Testis (tissue), 5 donors: ENCODE data around the gene NPIPB4. TPM values are rescaled to one million over a fixed set of nuclear protein-coding genes. Genes with fewer than 3 reads are reported as not detected.
"Not testable (repeated sequence)": the region's sequence is repeated elsewhere in the genome, so short reads cannot be mapped to it uniquely, and the experiment has no call there.

Experiments used
- DNase-seq: peaks from one replicate; pipeline ENCODE4 v3.0.0-alpha.2; 2019
- H3K27ac ChIP-seq, 2 donors: fragments of 200-600 bp; sonication (generic); one replicate each; pipeline ENCODE4 v1.5.1; 2019
- H3K27me3 ChIP-seq: fragments of 200-600 bp; sonication (generic); one replicate; pipeline ENCODE4 v1.5.1; 2019
- H3K36me3 ChIP-seq: fragments of 200-600 bp; sonication (generic); one replicate; pipeline ENCODE4 v1.5.1; 2017; ENCODE audit warnings: low read depth; ENCODE audit errors: missing control alignments
- H3K4me1 ChIP-seq: fragments of 200-600 bp; sonication (generic); one replicate; pipeline ENCODE4 v1.5.1; 2019
- H3K4me3 ChIP-seq, 2 donors: fragments of 200-600 bp; sonication (generic); one replicate each; pipeline ENCODE4 v1.5.1; 2017 to 2019
- H3K9me3 ChIP-seq: fragments of 200-600 bp; sonication (generic); one replicate; pipeline ENCODE4 v1.5.1; 2017
- WGBS, 2 donors: methylation state at CpG; one replicate each; pipeline ENCODE4 v1.1.5; 2018; 5-methylcytosine and 5-hydroxymethylcytosine counted together
- intact Hi-C: fragments of 100-400 bp; cut with DNase I; formaldehyde crosslinking; loops from one replicate; pipeline ENCODE4 v1.15.1; 2023; ENCODE audit warnings: low total_unique reads
- long read RNA-seq, 2 donors: transcript quantifications; one replicate each; lab custom pipeline, GENCODE V29; 2026
- polyA plus RNA-seq: library from polyadenylated mRNA; stranded (reverse); fragments of 350-450 nt; fragmentation: Illumina TruSeq; extraction: RNeasy Lipid Tissue Mini Kit (QIAGEN cat#74804); gene quantifications from one replicate; pipeline ENCODE4 v1.2.3, GENCODE V29; 2014; ENCODE audit warnings: low read depth, low replicate concordance; ENCODE audit not compliant: insufficient read depth
- total RNA-seq, 2 donors: library from RNA; depleted of rRNA; stranded (reverse); fragments of >200 nt; gene quantifications; one replicate each; pipeline ENCODE4 v1.2.3, GENCODE V29; 2016

The NPIPB4 gene
- total RNA-seq, result 100 to 1,000 TPM; 160 to 179 TPM
- polyA plus RNA-seq, result 73.0 TPM
- long read RNA-seq, donor 1, partial matches to known transcripts, result 0 of 1 reads
- long read RNA-seq, donor 1, other reads (novel, unspliced or antisense), result 0 of 1 reads
- long read RNA-seq, donor 2, partial matches to known transcripts, result 0 of 1 reads
- long read RNA-seq, donor 2, other reads (novel, unspliced or antisense), result 0 of 1 reads

DNA sequence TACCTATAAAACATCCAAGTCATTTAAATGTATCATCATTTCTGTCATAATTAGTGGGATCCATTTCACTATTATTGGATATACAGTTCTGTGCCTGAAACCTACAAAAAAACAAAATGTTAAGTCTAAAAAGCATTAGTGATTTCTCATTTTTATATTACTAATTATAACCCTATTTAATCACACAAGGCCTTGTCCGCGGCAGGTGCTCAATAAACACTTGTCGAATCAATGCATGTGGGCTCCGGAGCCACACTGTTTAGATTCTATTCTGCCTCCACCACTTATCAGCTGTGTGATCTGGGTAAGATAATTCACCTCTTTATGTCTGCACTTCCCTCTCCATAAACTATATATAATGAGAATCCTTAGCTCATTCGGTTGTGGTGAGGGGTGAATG is at the start of gene NPIPB4:
TSS of gene NPIPB4 (minus strand) at position 101 of the 400 bp plus-strand sequence. CDS start 378 bp downstream, outside the sequence.
- DNase-seq, H3K4me3 ChIP-seq, H3K4me1 ChIP-seq, H3K27me3 ChIP-seq, H3K27ac ChIP-seq, H3K36me3 ChIP-seq, H3K9me3 ChIP-seq, intact Hi-C loops: not testable (repeated sequence)
- WGBS, 2 donors, result no CpG with 5 or more reads among the region's 5 CpGs

- H3K9me3 ChIP-seq, H3K4me3 ChIP-seq, intact Hi-C loops, H3K36me3 ChIP-seq, DNase-seq, H3K27me3 ChIP-seq, H3K4me1 ChIP-seq, H3K27ac ChIP-seq: not testable (repeated sequence)
- 88 to 94% methylated on average over 4 to 5 of the region's 5 CpGs for WGBS, 2 donors
These were observed 41.4 kb upstream of the NPIPB4 start for GRCh38 chr16:21898998-21899397.

DNA sequence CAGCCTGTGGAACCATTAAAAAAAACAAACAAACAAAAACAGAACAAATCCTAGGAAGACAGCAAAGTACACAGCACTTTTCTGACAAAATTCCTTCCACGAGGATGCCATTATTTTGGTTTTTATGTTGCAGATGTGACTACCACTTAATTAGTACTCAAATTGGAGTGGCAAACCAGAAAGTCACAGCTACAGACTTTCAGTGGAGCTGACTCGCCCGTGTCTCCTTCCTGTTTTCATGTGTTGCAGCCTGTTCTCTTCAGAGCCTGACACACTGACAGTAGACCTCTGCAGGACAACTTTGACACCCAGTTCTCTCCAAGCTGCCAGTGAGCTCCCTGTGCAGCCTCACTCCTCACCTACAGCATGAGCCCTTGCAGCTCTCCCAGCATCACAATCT is 24.4 kb upstream of the NPIPB4 start:
- H3K4me3 ChIP-seq, H3K27me3 ChIP-seq, H3K9me3 ChIP-seq, intact Hi-C loops, H3K36me3 ChIP-seq, H3K4me1 ChIP-seq, H3K27ac ChIP-seq, DNase-seq: not testable (repeated sequence)
- WGBS, 2 donors, result 33 to 51% methylated on average over 1 to 3 of the region's 3 CpGs

DNA sequence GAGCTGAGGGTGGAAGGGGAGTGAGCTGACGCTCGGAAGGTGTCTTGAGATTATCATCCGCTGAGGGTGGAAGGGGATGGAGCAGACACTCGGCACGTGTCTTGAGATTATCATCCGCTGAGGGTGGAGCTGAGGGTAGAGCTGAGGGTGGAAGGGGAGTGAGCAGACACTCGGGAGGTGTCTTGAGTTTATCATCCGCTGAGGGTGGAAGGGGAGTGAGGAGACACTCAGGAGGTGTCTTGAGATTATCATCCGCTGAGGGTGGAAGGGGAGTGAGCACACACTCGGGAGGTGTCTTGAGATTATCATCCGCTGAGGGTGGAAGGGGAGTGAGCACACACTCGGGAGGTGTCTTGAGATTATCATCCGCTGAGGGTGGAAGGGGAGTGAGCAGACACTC is 20.4 kb downstream of the NPIPB4 start:
- H3K27me3 ChIP-seq, H3K27ac ChIP-seq, intact Hi-C loops, H3K4me1 ChIP-seq, H3K4me3 ChIP-seq, H3K9me3 ChIP-seq, H3K36me3 ChIP-seq, DNase-seq: not testable (repeated sequence)
- WGBS, 2 donors, result 27% methylated on average over 6 of the region's 13 CpGs; no CpG with 5 or more reads in 1 of the 2 donors

DNA sequence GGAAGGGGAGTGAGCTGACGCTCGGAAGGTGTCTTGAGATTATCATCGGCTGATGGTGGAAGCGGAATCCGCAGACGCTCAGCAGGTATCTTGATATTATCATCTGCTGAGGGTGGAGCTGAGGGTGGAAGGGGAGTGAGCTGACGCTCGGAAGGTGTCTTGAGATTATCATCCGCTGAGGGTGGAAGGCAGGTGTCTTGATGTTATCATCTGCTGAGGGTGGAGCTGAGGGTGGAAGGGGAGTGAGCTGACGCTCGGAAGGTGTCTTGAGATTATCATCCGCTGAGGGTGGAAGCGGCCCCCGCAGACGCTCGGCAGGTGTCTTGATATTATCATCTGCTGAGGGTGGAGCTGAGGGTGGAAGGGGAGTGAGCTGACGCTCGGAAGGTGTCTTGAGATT is 21.2 kb downstream of the NPIPB4 start:
- DNase-seq, intact Hi-C loops, H3K27me3 ChIP-seq, H3K4me1 ChIP-seq, H3K36me3 ChIP-seq, H3K4me3 ChIP-seq, H3K27ac ChIP-seq, H3K9me3 ChIP-seq: not testable (repeated sequence)
- 60% methylated on average over 2 of the region's 18 CpGs; no CpG with 5 or more reads in 1 of the 2 donors for WGBS, 2 donors

- H3K4me1 ChIP-seq, H3K27ac ChIP-seq, intact Hi-C loops, H3K9me3 ChIP-seq, H3K36me3 ChIP-seq, DNase-seq, H3K27me3 ChIP-seq, H3K4me3 ChIP-seq: not testable (repeated sequence)
- 60% methylated on average over 5 of the region's 24 CpGs; no CpG with 5 or more reads in 1 of the 2 donors for WGBS, 2 donors
These were observed 21.8 kb downstream of the NPIPB4 start for GRCh38 chr16:21835747-21836146.

GRCh38 chr16:21834211-21834610 is 23.3 kb downstream of the NPIPB4 start:
- H3K27me3 ChIP-seq, H3K27ac ChIP-seq, H3K4me1 ChIP-seq, H3K36me3 ChIP-seq, H3K9me3 ChIP-seq, H3K4me3 ChIP-seq, DNase-seq, intact Hi-C loops: not testable (repeated sequence)
- WGBS, 2 donors, result 90% methylated on average over 2 of the region's 5 CpGs; no CpG with 5 or more reads in 1 of the 2 donors

DNA sequence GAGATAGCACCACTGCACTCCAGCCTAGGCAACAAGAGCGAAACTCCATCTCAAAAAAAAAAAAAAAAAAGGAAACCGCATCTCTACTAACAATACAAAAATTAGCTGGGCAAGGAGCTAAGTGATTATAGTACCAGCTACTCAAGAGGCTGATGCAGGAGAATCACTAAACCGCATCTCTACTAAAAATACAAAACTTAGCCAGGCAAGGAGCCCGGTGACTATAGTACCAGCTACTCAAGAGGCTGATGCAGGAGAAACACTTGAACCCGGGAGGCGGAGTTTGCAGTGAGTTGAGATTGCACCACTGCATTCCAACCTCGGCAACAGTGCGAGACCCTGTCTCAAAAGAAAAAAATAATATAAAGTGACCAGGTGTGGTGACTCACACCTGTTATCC is 27.6 kb downstream of the NPIPB4 start:
- H3K27me3 ChIP-seq, H3K9me3 ChIP-seq, H3K27ac ChIP-seq, H3K36me3 ChIP-seq, intact Hi-C loops, DNase-seq, H3K4me1 ChIP-seq, H3K4me3 ChIP-seq: not testable (repeated sequence)
- 72 to 85% methylated on average over 8 of the region's 8 CpGs for WGBS, 2 donors

GRCh38 chr16:21826067-21826706 is 31.4 kb downstream of the NPIPB4 start:
- H3K4me1 ChIP-seq, H3K36me3 ChIP-seq, DNase-seq, H3K4me3 ChIP-seq, H3K27ac ChIP-seq, intact Hi-C loops, H3K9me3 ChIP-seq, H3K27me3 ChIP-seq: not testable (repeated sequence)
- WGBS, 2 donors, result 41 to 44% methylated on average over 5 of the region's 5 CpGs

- not testable (repeated sequence) for DNase-seq
These were observed 32.0 kb downstream of the NPIPB4 start for GRCh38 chr16:21825526-21825925.

GRCh38 chr16:21823258-21823657 is 34.3 kb downstream of the NPIPB4 start:
- H3K4me1 ChIP-seq, DNase-seq, intact Hi-C loops, H3K9me3 ChIP-seq, H3K27ac ChIP-seq, H3K36me3 ChIP-seq, H3K4me3 ChIP-seq, H3K27me3 ChIP-seq: not testable (repeated sequence)
- WGBS, 2 donors, result 94 to 95% methylated on average over 2 of the region's 3 CpGs

More at GRCh38 chr16:21825526-21825925, 32.0 kb downstream of the NPIPB4 start:
- 61 to 75% methylated on average over 4 of the region's 4 CpGs for WGBS, 2 donors
- H3K9me3 ChIP-seq, H3K27me3 ChIP-seq, H3K27ac ChIP-seq, intact Hi-C loops, H3K4me1 ChIP-seq, H3K36me3 ChIP-seq, H3K4me3 ChIP-seq: not testable (repeated sequence)

GRCh38 chr16:21820908-21821465 is 36.6 kb downstream of the NPIPB4 start:
- peak overlapping the region in 1 of 2 donors; percentile 66 for H3K27ac ChIP-seq
- intact Hi-C loops, H3K27me3 ChIP-seq, H3K9me3 ChIP-seq, H3K36me3 ChIP-seq, DNase-seq, H3K4me1 ChIP-seq: not testable (repeated sequence)
- H3K4me3 ChIP-seq, result peak overlapping the region; percentile 48 to 68
- 79 to 84% methylated on average over 15 of the region's 15 CpGs for WGBS, 2 donors
